ENCODE data around the gene ACTL8.

Gene ACTL8

GRCh38 chr1:17770983-17771382 is 15.8 kb downstream of the ACTL8 start:
- DNase-seq (ENCODE audit: low read depth in 2 of 2), result no peak

- no peak for DNase-seq (ENCODE audit: low read depth in 2 of 2)
Measured at GRCh38 chr1:17772615-17773212, 17.6 kb downstream of the ACTL8 start.

GRCh38 chr1:17773591-17774326 is 18.6 kb downstream of the ACTL8 start:
- no peak for DNase-seq (ENCODE audit: low read depth in 2 of 2)

- no peak for DNase-seq (ENCODE audit: low read depth in 2 of 2)
Measured at GRCh38 chr1:17774452-17774851, 19.3 kb downstream of the ACTL8 start.

- no peak for DNase-seq (ENCODE audit: low read depth in 2 of 2)
Measured at GRCh38 chr1:17775796-17776195, 20.7 kb downstream of the ACTL8 start.

GRCh38 chr1:17776426-17776825 is 21.3 kb downstream of the ACTL8 start:
- no peak for DNase-seq (ENCODE audit: low read depth in 2 of 2)

GRCh38 chr1:17777330-17777729 is 22.2 kb downstream of the ACTL8 start:
- no peak for DNase-seq (ENCODE audit: low read depth in 2 of 2)

- no peak for DNase-seq (ENCODE audit: low read depth in 2 of 2)
Measured at GRCh38 chr1:17777818-17778217, 22.7 kb downstream of the ACTL8 start.

- no peak for DNase-seq (ENCODE audit: low read depth in 2 of 2)
Measured at GRCh38 chr1:17780916-17781315, 25.8 kb downstream of the ACTL8 start.

GRCh38 chr1:17789926-17790325 is 34.8 kb downstream of the ACTL8 start:
- no peak for DNase-seq (ENCODE audit: low read depth in 2 of 2)

GRCh38 chr1:17790383-17791054 is 35.4 kb downstream of the ACTL8 start:
- no peak for DNase-seq (ENCODE audit: low read depth in 2 of 2)

GRCh38 chr1:17791055-17791390 is 35.9 kb downstream of the ACTL8 start:
- DNase-seq (ENCODE audit: low read depth in 2 of 2), result no peak

GRCh38 chr1:17791480-17791879 is 36.3 kb downstream of the ACTL8 start:
- no peak for DNase-seq (ENCODE audit: low read depth in 2 of 2)

GRCh38 chr1:17792421-17792820 is 37.3 kb downstream of the ACTL8 start:
- DNase-seq (ENCODE audit: low read depth in 2 of 2), result no peak

- no peak for DNase-seq (ENCODE audit: low read depth in 2 of 2)
Measured at GRCh38 chr1:17795081-17795809, 40.1 kb downstream of the ACTL8 start.

GRCh38 chr1:17795836-17796645 is 40.9 kb downstream of the ACTL8 start:
- no peak for DNase-seq (ENCODE audit: low read depth in 2 of 2)

GRCh38 chr1:17797478-17797877 is 42.3 kb downstream of the ACTL8 start:
- DNase-seq (ENCODE audit: low read depth in 2 of 2), result no peak

GRCh38 chr1:17798011-17798410 is 42.9 kb downstream of the ACTL8 start:
- no peak for DNase-seq (ENCODE audit: low read depth in 2 of 2)

GRCh38 chr1:17798799-17799382 is 43.8 kb downstream of the ACTL8 start:
- DNase-seq (ENCODE audit: low read depth in 2 of 2), result no peak

- no peak for DNase-seq (ENCODE audit: low read depth in 2 of 2)
Measured at GRCh38 chr1:17799642-17800041, 44.5 kb downstream of the ACTL8 start.

GRCh38 chr1:17802164-17802563 is 47.0 kb downstream of the ACTL8 start:
- DNase-seq (ENCODE audit: low read depth in 2 of 2), result no peak
